GM11168 (cell line): ENCODE data around the gene TADA2A.

Experiments used
- in situ Hi-C: fragments of 300-500 bp; cut with MboI; formaldehyde crosslinking; loops from one replicate; pipeline ENCODE4 v1.12.0; 2022; ENCODE audit warnings: low sequenced_read_pairs; ENCODE audit not compliant: unreplicated experiment

The TADA2A gene

DNA sequence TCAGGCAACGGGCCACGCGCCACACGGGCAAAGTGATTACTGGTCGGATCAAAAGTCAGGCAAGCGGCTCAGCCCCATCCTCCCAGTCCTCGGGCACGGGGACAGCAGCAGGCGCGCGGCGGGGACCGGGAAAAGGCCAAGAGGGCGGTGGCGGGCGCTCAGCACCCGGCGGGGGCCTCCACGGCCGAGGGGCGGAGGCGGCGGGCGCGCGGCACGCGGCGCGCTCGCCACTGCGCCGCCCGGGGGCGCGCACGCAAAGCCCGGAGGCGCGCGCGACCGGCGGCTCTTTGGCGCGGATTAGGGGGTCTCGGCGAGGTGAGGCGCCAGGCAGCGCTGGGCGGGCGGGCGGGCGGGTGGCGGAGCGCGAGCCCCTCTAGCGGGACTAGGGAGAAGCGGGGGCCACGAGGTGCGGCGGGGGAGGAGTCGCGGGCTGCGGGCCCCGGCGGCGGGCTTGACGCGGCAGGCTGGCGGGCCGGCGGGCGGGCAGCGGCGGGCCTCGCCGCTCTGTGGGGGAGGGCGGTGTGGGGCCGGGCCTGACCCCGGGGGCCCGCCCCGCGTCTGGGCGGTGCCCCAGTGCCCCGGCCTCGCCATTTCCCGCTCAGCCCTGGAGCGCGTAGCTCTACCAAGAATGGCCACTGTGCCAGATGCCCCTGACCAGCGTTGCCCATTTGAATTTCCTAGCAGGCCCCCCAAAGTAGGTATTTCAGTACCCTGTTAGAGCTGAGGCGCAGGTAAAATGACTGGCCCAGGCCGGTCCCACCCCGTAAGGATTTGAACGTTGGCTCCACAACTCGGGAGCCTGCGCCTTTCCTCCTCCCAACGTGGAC lies at the start of gene TADA2A, which contains the start of gene ACACA:
Gene TADA2A (plus strand): TSS at position 252 of the 827 bp plus-strand sequence. CDS start 4,480 bp downstream, outside the sequence.
Gene ACACA (minus strand): TSS at position 202 of the 827 bp plus-strand sequence. CDS start 537 bp downstream, outside the sequence.
- in situ Hi-C loops = no loop called here

DNA sequence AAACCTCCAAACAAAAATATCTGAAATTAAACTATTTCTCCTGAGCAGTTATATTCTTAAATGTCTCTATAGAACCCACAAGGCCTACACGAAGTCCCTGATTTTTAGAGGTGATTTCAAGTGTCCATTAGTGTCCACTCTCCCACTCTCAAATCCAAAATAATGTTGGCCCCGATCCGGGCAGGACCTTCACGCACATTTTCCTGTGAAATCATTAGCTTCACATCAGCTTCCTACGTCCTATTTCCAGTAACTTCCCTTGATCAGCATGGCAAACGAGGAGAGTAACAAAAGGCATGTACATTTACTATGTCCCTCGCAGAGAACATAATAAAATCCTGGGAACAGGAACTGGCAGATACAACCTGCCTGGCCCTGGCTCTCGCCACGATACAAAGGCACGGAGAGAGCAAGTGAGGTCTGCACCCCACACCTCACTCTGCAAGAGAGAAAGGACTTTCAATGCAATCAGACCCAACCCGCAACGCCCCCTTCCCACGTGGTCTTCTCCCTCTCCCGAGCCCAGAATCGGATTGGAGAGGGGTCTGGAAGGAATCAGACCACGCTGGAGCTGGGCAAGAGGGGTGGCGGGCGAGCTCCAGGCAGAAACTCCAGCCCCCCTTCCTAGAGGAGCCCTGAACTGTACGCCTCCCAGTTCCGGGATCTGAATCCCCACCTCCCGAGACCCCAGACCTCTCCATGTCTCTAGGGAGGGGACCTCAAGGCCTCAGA lies 48.4 kb upstream of the TADA2A start:
- in situ Hi-C loops = no loop called here

DNA sequence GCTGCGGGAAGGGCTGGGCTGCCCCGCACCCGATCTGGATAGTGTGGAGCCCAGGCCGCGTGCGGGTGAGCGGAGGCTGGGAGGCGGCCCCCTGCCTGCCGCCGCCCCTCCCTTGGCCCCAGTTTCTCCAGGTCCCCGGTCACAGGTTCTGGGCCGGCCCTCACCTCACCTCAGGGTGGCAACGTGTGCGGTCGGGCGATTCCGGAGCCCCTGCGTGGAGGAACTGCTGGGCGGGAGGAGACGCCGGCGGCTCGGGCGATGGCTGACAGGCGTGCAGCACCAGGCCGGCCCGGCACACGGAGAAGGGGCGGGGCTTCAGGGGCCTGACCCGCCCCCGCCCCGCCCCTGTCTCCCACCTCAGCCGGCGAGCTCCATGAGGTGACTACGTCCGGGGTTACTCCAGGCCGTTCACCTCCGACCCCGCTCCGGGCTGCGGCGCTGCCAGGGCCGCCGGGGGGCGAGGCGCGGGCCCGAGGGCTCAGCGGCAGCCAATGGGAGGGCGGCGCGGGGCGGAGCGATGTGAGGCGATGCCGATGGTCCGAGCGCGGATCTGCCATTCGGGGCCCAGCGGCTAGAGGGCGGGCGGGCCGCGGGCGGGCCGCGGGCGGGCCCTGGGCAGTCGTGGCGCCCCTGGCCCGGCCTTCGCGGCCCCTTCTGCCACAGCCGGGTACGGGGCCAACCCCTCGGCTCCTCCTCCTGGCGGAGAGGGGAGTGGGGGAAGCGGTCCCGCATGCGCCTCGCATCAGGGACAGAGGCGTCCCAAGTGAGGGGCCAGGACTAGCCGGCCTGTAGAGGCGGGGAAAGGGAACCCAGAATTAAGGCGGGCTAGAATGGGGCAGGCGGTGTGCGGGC lies 47.6 kb upstream of the TADA2A start:
- in situ Hi-C loops = no loop called here

- in situ Hi-C loops = no loop called here
Measured at GRCh38 chr17:37359682-37360188, 47.0 kb upstream of the TADA2A start.

DNA sequence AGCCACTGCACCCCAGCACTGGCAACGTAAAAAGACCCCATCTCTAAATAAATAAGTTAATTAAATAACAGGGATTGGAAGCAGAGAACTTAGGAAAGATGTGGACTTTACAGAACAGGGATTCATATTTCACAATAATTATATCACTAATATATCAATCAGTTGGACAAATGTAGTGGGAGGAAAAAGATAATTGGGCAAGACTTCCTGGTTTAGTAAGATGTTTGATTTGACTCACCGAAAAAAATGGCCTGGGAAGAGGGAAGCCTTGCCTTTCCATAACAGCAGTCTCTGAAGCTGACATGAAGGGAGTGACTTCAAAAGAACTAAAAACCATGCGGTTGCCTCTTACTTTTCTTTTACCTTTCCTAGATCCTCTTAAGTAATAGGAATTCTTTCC lies 46.1 kb upstream of the TADA2A start:
- in situ Hi-C loops = no loop called here

DNA sequence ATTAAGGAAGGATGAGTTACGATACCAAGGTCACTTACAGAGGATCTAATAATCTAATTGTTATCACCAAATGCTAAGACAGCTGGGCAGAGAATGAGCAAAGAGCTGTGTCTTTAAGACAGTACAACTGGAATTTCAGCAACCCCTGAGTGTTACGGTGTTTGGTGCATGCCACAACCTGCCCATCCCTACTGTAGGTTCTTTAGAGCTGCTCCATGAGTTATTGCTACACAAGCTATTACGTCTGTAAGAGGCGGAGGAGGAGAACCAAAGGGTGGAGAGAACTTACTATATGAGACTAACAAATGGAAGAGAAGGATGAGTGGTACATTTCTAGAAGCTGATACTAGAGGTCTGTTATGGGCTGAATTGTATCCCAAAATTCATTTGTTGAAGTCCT lies 45.1 kb upstream of the TADA2A start:
- in situ Hi-C loops = no loop called here

GRCh38 chr17:37365589-37365988 lies 41.1 kb upstream of the TADA2A start:
- in situ Hi-C loops = no loop called here

GRCh38 chr17:37368577-37368976 lies 38.1 kb upstream of the TADA2A start:
- in situ Hi-C loops = no loop called here

DNA sequence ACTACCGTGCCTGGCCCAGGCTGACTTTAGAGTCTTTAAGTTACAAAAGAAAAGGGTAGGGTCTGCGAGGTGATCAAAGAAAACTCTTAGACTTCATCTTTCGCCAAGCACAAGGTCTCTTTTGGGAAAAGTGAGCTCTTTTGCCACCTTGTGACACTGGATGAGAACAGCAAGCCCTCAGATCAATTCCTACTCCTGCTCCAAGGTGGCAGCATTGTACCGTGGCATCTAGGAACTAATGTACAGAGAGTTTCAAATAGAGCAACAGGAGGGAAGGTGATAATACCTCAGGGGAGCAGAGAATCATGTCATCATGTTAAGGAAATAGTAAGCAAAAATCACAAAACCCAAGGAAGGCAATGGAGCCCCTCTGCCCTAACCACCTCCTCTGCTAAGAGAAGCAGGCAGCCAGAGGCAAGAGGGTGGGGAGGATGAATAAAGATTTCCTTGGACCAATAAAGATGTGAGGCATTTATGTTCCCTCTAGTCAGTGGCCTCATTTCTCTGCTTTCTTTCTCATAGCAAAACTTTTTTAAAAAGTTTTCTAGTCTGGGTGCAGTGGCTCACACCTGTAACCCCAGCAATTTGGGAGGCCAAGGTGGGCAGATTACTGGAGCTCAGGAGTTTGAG lies 33.0 kb upstream of the TADA2A start:
- in situ Hi-C loops = no loop called here

DNA sequence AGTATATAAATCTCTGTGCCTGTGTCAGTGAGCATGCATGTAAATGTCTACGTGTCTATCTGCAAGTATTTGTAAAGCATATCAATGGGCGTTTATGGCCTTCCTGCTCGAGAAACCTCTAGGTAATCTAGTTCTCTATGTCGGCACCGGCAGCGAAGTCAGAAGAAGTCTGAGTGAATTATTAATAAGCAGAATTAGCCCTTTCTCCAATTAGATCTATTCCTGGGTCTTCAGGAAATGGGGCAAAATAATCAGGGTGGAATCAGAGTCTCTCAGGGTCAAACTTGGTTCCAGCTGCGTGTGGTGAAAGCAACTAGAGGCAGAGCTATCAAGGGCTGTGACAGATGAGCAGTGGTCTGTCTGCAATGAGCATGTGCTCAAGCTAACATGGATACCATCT lies 31.0 kb upstream of the TADA2A start, which contains the start of gene C17orf78:
Gene C17orf78 (plus strand): TSS at position 280 of the 400 bp plus-strand sequence. CDS start 108 bp downstream, at position 388.
- in situ Hi-C loops = no loop called here

GRCh38 chr17:37382056-37382455 lies 24.6 kb upstream of the TADA2A start:
- in situ Hi-C loops = no loop called here

DNA sequence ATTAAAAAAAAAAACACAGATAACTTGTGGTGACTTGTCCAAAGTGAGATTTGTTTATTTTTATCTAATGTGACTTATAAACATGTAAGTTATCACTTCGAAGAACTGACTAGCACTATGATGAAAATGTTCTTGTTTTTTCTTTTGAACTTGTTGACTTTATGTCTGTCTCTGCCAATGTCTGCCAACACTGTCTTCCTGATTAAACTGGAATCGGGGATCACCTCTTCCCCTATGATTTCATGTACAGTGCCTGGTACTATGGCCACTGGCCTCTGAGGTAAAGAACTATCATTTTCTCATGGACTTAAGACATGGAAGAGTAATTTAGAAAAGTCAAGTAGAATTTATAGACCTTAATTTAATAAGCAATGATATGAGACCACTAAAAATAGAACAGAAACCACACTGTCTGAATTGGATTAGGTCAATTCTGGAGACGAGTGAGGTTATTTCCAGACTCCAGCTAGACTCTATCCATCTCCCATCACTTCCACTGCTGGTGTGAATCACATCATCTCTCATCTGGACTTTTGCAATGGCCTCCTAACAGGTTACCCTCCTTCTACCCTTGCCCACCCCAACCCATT lies 22.0 kb upstream of the TADA2A start:
- in situ Hi-C loops = no loop called here

- in situ Hi-C loops = no loop called here
Measured at GRCh38 chr17:37385474-37385990, 21.2 kb upstream of the TADA2A start.

DNA sequence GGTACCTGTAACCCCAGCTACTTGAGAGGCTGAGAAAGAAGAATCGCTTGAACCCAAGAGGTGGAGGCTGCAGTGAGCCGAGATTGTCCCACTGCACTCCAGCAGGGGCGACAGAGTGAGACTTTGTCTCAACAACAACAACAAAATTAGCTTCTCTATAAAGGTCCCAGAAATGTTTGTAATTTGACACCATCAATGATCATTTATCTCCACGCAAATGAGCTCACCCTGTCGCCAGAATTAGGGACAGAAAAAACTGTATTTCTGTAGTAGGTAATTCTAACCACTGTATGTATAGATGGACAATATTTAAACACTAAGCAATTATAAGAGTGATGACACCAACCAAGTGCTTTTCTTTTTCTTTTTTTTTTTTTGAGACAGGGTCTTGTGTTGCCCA lies 20.2 kb upstream of the TADA2A start:
- in situ Hi-C loops = no loop called here

GRCh38 chr17:37388266-37388665 lies 18.4 kb upstream of the TADA2A start:
- in situ Hi-C loops = no loop called here

GRCh38 chr17:37389160-37389559 lies 17.5 kb upstream of the TADA2A start:
- in situ Hi-C loops = no loop called here

DNA sequence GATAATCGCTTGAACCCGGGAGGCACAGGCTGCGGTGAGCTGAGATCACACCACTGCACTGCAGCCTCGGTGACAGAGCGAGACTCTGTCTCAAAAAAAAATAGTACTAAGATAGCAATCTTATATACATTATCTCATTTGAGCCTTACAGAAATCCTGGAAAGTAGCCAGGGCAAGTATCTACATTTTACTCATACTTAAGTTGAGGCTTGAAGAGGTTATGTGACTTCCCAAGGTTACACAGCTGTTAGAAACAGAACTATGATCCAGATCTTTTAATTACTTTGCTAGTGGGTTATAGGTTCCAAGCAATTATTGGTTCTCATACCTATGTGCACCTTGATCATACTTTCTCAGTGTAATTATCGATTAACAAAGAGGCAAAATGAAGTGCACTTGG lies 15.5 kb upstream of the TADA2A start:
- in situ Hi-C loops = no loop called here

DNA sequence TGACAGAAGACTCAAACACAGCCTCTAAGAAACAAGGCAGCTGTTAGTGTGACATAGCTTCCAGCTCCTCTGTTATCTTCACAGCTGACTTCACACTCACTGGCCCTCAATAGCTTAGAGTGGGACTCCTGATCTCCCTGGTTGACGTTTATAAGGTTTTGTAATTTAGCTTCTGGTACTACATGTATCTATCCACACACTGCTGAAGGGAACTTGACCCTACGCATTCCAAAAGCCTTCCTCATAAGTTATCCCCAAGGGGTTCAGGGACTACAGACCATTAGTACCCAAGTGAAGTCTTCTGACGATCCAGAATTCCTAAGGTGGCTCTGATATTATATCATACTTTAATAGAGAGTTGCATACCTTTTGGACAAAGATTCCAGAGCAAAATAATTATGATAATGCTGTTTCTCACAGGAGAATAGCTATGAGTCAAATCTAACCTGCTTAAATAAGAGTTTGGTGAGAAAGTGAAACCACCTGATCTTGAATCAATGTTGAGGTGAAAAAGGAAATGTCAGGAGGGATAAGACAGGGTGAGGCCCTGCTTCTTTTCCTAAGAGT lies 14.6 kb upstream of the TADA2A start:
- in situ Hi-C loops = no loop called here

- in situ Hi-C loops = no loop called here
Measured at GRCh38 chr17:37393352-37393751, 13.3 kb upstream of the TADA2A start.
